Mucosa of descending colon (tissue), 3 donors: ENCODE data around the gene PRDM16. TPM values are rescaled to one million over a fixed set of nuclear protein-coding genes. Genes with fewer than 3 reads are reported as not detected.
A peak's percentile ranks its signal among the peaks of the same experiment; 100 is the strongest.

Experiments used
- ATAC-seq: fragments of 200-7000 bp; cut with Tn5 transposase; one replicate; pipeline ENCODE4 v1.9.1; 2020; ENCODE audit warnings: mild to moderate bottlenecking, moderate library complexity
- DNase-seq, 3 donors: peaks; one replicate each; pipeline ENCODE4 v3.0.0-alpha.2; 2020
- H3K36me3 ChIP-seq: fragments of 200-600 bp; one replicate; pipeline ENCODE4 v1.8.0; 2021; ENCODE audit warnings: low read depth, mild to moderate bottlenecking
- H3K4me1 ChIP-seq: fragments of 200-600 bp; one replicate; pipeline ENCODE4 v1.8.0; 2021; ENCODE audit warnings: low read depth, mild to moderate bottlenecking
- H3K4me3 ChIP-seq: fragments of 200-600 bp; one replicate; pipeline ENCODE4 v1.8.0; 2021; ENCODE audit warnings: mild to moderate bottlenecking
- H3K9me3 ChIP-seq: fragments of 200-600 bp; one replicate; pipeline ENCODE4 v1.8.0; 2021; ENCODE audit warnings: mild to moderate bottlenecking
- CTCF ChIP-seq: fragments of 200-600 bp; IDR thresholded peaks from one replicate; pipeline ENCODE4 v1.8.0; 2022; ENCODE audit warnings: antibody characterized with exemption, mild to moderate bottlenecking
- intact Hi-C, 2 donors: fragments of 100-400 bp; cut with DNase I in 1 of 2; cut with micrococcal nuclease in 1 of 2; formaldehyde crosslinking; loops; one replicate each; pipeline versions ENCODE4 v1.11.0 to v1.11.1; 2022; cut with DNase I, micrococcal nuclease
- total RNA-seq, 3 donors: library from RNA; stranded (reverse); fragmentation: NEBNext Ultra II Directional in 2 of 3; extraction: Animal tissue kit (Norgen Biotek cat#: 25700) in 2 of 3; gene quantifications; one replicate each; pipeline versions ENCODE4 v1.2.1 to v1.2.4, GENCODE V29; 2021 to 2023
- donor health status: DM: no; HTN: no; CAD: no; lungs with moderate emphysema.
- donor health status: DM: no; HTN: no; CAD: no.
- donor health status: DM: no; HTN: yes; CAD: no.

PRDM16 gene
- total RNA-seq, 3 donors from 2014 or later: 1.6 to 2.5 (median 2.4) TPM

GRCh38 chr1:3481046-3481445 is 412.0 kb downstream of the PRDM16 start:
- Histone ChIP-seq H3K4me3 (no peak overlapping the region), H3K4me1 (peaks cover 10% of the 10 kb centered on the region), H3K36me3 (no peaks in the 10 kb centered on the region), H3K9me3 (no peaks in the 10 kb centered on the region)
- TF ChIP-seq CTCF: no peak
- ATAC-seq (no peak), DNase-seq (no peak)
- intact Hi-C loops: no loop called here

- no peaks in the 10 kb centered on the region for H3K9me3 ChIP-seq
- no peaks in the 10 kb centered on the region for H3K36me3 ChIP-seq
- no peak for DNase-seq
- intact Hi-C loops: no loop called here
- H3K4me3 ChIP-seq: no peak overlapping the region
- TF ChIP-seq CTCF: no peak
- peaks cover 10% of the 10 kb centered on the region for H3K4me1 ChIP-seq
- no peak for ATAC-seq
Measured at GRCh38 chr1:3481836-3482375, 412.9 kb downstream of the PRDM16 start.

- H3K36me3 ChIP-seq: no peaks in the 10 kb centered on the region
Measured at GRCh38 chr1:3482378-3482849, 413.4 kb downstream of the PRDM16 start.

GRCh38 chr1:3483380-3483779 is 414.4 kb downstream of the PRDM16 start:
- Histone ChIP-seq H3K9me3 (no peaks in the 10 kb centered on the region), H3K4me1 (peaks cover 10% of the 10 kb centered on the region), H3K4me3 (no peak overlapping the region), H3K36me3 (no peaks in the 10 kb centered on the region)
- TF ChIP-seq CTCF: no peak
- DNase-seq (no peak), ATAC-seq (peak; percentile 2)
- intact Hi-C loops: no loop called here

More at GRCh38 chr1:3482378-3482849, 413.4 kb downstream of the PRDM16 start:
- ATAC-seq (peak; percentile 49), DNase-seq (peak in 1 of 3 donors; percentile 19)
- Histone ChIP-seq H3K4me3 (no peak overlapping the region), H3K9me3 (no peaks in the 10 kb centered on the region), H3K4me1 (peaks cover 10% of the 10 kb centered on the region)
- TF ChIP-seq CTCF: no peak
- intact Hi-C loops: no loop called here

- Histone ChIP-seq H3K4me3 (no peak overlapping the region), H3K36me3 (no peaks in the 10 kb centered on the region), H3K9me3 (no peaks in the 10 kb centered on the region), H3K4me1 (peaks cover 10% of the 10 kb centered on the region)
- peak; percentile 57 for ATAC-seq
- peak in 2 of 3 donors; percentile 69 to 77 for DNase-seq
- peak; percentile 77 for TF ChIP-seq CTCF
- intact Hi-C loops: no loop called here
Measured at GRCh38 chr1:3483801-3484444, 414.9 kb downstream of the PRDM16 start.
